ENCODE results near the gene CGB5.

DNA sequence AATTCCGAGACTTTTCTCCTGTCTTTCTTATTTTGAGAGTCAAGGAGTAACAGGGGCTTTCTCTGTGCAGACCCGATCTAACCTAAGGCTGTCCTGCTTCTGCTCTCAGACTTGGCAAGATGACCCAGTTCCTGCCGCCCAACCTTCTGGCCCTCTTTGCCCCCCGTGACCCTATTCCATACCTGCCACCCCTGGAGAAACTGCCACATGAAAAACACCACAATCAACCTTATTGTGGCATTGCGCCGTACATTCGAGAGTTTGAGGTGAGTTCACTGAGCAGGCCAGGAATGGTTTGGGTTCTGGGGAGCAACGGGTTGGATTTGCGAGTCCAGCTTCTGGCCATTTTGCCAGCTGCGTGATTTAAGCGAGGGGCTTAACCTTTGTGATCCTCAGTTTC, 42.6 kb downstream of the CGB5 start:
- TF ChIP-seq, protein P1, sequence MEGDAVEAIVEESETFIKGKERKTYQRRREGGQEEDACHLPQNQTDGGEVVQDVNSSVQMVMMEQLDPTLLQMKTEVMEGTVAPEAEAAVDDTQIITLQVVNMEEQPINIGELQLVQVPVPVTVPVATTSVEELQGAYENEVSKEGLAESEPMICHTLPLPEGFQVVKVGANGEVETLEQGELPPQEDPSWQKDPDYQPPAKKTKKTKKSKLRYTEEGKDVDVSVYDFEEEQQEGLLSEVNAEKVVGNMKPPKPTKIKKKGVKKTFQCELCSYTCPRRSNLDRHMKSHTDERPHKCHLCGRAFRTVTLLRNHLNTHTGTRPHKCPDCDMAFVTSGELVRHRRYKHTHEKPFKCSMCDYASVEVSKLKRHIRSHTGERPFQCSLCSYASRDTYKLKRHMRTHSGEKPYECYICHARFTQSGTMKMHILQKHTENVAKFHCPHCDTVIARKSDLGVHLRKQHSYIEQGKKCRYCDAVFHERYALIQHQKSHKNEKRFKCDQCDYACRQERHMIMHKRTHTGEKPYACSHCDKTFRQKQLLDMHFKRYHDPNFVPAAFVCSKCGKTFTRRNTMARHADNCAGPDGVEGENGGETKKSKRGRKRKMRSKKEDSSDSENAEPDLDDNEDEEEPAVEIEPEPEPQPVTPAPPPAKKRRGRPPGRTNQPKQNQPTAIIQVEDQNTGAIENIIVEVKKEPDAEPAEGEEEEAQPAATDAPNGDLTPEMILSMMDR (IDR thresholded peaks at IDR 0.05), result no peak
- no peak for TF ChIP-seq EP300 (IDR thresholded peaks at IDR 0.05)

Measured in tibial nerve (tissue), 4 donors.